Stomach (tissue), 4 donors: ENCODE measurements around the gene ROCK1.

ENCODE experiments used
- CTCF ChIP-seq, 7 experiments: fragments of 450-650 bp in 4 of 7; fragments of 200-600 bp in 3 of 7; sonication (generic) in 3 of 7; IDR thresholded peaks; one replicate each; pipeline ENCODE4 v1.5.1; 2016 to 2019; ENCODE audit warnings: antibody characterized with exemption in 7 of 7, control low read depth in 2 of 7, mild to moderate bottlenecking in 1 of 7
- EP300 ChIP-seq: sonication (generic); formaldehyde crosslinking; IDR thresholded peaks from one replicate; pipeline ENCODE4 v1.6.1; 2017; ENCODE audit warnings: antibody characterized with exemption

- TF ChIP-seq EP300 (no peak), CTCF (IDR thresholded peaks at IDR 0.05) (no peak)
Observed at GRCh38 chr18:21054252-21054821, 57.3 kb downstream of the ROCK1 start.
